Measurements from ENCODE around the gene EFHC1. TPM values are rescaled to one million over a fixed set of nuclear protein-coding genes. Genes with fewer than 3 reads are reported as not detected.

Gene EFHC1
- total RNA-seq, 1 experiment from 2014 or later, result 15.5 TPM

DNA sequence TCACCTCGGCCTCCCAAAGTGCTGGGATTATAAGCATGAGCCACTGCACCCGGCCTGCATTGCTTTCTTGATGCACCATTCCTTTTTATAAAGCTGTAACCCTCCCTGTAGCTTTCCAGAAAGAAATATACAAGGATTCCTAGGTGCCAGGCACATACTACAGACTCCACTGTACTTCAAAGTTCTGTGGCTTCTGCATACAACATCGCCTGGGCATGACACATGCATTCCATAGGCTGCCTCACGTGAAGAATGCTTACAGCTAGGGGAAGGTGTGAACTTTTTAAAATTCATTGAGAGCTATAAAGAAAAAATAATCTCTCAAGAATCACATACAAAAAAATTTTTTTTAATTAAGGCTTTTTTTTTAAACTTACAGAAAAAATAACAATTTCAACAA is 106.5 kb downstream of the EFHC1 start (continued):
- TF ChIP-seq AR (CRISPR knock-in tag; IDR thresholded peaks at IDR 0.05) (no peak), GABPB1 (CRISPR knock-in tag; IDR thresholded peaks at IDR 0.05) (no peak), MAX (CRISPR knock-in tag; IDR thresholded peaks at IDR 0.05) (no peak)

DNA sequence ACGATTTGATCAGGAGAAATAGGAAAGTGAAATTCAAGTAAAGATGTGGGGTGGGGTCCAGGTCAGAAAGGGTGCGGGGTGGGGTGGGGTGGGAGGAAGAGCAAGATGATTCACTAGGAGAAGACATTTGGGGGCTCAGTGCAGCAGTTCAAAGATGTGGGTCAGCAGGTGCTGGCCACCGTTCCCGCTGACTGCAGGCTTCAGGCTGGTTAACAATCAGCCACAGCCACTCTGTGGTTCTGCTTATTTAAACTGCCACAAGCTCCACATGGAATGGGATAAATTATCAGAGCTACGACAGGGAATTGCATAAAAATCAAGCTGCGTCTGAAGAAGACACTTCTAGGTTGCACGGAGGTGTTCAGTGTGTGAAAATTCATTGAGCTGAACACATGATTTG is 107.3 kb downstream of the EFHC1 start:
- ChIA-PET POLR2A (no interaction called here), CTCF (interaction anchor here (3.7 kb wide), 1 partner anchor 9 kb away, joined by 8 read pairs; no protein-coding TSS in a partner anchor)
- no peaks in the 10 kb centered on the region for H3K36me3 Mint-ChIP-seq
- no peak for DNase-seq (ENCODE audit: low spot score)
- no peaks in the 10 kb centered on the region for H3K27me3 Mint-ChIP-seq (ENCODE audit: low read depth)
- no peaks in the 10 kb centered on the region for H3K9me3 Mint-ChIP-seq
- peaks cover 29% of the 10 kb centered on the region for H3K4me1 Mint-ChIP-seq
- H3K4me3 Mint-ChIP-seq, result no peak overlapping the region
- no peak overlapping the region for H3K27ac Mint-ChIP-seq
- TF ChIP-seq ZNF671 (CRISPR knock-in tag; IDR thresholded peaks at IDR 0.05), result no peak
- TF ChIP-seq HMGA2 (CRISPR knock-in tag; IDR thresholded peaks at IDR 0.05), result no peak
- TF ChIP-seq ZNF263 (CRISPR knock-in tag; IDR thresholded peaks at IDR 0.05; ENCODE audit: low read depth), result no peak
- TF ChIP-seq FOXP1 (CRISPR knock-in tag; IDR thresholded peaks at IDR 0.05; ENCODE audit: borderline replicate concordance), result no peak
- no peak for TF ChIP-seq TEAD4 (CRISPR knock-in tag; IDR thresholded peaks at IDR 0.05)
- ATAC-seq, result no peak

DNA sequence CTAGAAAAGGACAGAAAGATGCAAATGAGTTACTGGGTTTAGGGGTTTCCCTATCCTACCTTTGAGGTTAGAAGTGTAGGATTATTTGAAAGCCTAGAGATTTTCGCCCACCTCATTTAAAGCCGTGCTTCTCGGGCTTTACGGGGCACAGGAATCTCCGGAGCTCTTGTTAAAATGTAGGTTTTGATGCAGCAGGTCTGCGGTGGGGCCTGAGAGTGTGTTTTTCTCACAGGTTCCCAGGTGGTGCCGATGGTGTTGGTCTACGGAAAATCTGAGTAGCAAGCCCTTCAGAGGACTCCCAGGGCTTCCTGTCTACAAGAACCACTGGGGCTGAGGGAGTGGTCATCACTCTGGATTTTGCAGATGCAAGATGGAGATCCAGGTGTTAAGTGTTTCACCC is 109.2 kb downstream of the EFHC1 start:
- Mint-ChIP-seq H3K4me3 (no peak overlapping the region), H3K9me3 (no peaks in the 10 kb centered on the region), H3K27me3 (ENCODE audit: low read depth) (no peaks in the 10 kb centered on the region), H3K36me3 (no peaks in the 10 kb centered on the region), H3K27ac (no peak overlapping the region), H3K4me1 (peaks cover 12% of the 10 kb centered on the region)
- TF ChIP-seq SMAD3 (CRISPR knock-in tag; IDR thresholded peaks at IDR 0.05; ENCODE audit: borderline replicate concordance) (no peak), FOXP1 (CRISPR knock-in tag; IDR thresholded peaks at IDR 0.05; ENCODE audit: borderline replicate concordance) (no peak), SOX15 (CRISPR knock-in tag; IDR thresholded peaks at IDR 0.05) (no peak)
- ATAC-seq (no peak), DNase-seq (ENCODE audit: low spot score) (no peak)
- ChIA-PET POLR2A (no interaction called here), CTCF (interaction anchor here (1.2 kb wide), 1 partner anchor 10 kb away, joined by 4 read pairs; no protein-coding TSS in a partner anchor)

DNA sequence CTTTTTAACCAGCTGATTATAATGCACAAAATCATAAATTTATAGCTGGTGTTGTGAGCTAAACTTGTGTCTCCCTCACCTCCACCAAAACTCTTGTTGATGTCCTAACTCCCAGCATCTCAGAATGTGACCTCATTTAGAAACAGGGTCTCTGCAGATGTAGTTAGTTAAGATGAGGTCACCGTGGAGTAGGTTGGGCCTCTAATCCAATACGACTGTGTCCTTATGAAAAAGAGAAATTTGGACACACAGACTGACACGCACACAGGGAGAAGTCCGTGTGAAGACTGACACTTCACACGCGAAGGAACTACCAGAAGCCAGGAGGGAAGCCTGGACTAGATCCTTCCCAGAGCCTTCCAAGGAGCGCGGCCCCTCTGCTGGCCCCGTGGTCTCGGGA is 110.2 kb downstream of the EFHC1 start:
- TF ChIP-seq IRF2 (CRISPR knock-in tag; IDR thresholded peaks at IDR 0.05; ENCODE audit: borderline replicate concordance, low read depth) (no peak), GRHL2 (CRISPR knock-in tag; IDR thresholded peaks at IDR 0.05; ENCODE audit: insufficient replicate concordance, severe bottlenecking) (no peak), ERG (CRISPR knock-in tag; IDR thresholded peaks at IDR 0.05) (no peak), ZNF263 (CRISPR knock-in tag; IDR thresholded peaks at IDR 0.05; ENCODE audit: low read depth) (no peak), EMX1 (CRISPR knock-in tag; IDR thresholded peaks at IDR 0.05) (no peak)
- TF ChIP-seq, protein P1, sequence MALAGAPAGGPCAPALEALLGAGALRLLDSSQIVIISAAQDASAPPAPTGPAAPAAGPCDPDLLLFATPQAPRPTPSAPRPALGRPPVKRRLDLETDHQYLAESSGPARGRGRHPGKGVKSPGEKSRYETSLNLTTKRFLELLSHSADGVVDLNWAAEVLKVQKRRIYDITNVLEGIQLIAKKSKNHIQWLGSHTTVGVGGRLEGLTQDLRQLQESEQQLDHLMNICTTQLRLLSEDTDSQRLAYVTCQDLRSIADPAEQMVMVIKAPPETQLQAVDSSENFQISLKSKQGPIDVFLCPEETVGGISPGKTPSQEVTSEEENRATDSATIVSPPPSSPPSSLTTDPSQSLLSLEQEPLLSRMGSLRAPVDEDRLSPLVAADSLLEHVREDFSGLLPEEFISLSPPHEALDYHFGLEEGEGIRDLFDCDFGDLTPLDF (CRISPR knock-in tag; IDR thresholded peaks at IDR 0.05), result no peak
- TF ChIP-seq, protein P2, sequence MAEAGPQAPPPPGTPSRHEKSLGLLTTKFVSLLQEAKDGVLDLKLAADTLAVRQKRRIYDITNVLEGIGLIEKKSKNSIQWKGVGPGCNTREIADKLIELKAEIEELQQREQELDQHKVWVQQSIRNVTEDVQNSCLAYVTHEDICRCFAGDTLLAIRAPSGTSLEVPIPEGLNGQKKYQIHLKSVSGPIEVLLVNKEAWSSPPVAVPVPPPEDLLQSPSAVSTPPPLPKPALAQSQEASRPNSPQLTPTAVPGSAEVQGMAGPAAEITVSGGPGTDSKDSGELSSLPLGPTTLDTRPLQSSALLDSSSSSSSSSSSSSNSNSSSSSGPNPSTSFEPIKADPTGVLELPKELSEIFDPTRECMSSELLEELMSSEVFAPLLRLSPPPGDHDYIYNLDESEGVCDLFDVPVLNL (CRISPR knock-in tag; IDR thresholded peaks at IDR 0.05; ENCODE audit: borderline replicate concordance, low read depth), result no peak
- TF ChIP-seq, protein P3, sequence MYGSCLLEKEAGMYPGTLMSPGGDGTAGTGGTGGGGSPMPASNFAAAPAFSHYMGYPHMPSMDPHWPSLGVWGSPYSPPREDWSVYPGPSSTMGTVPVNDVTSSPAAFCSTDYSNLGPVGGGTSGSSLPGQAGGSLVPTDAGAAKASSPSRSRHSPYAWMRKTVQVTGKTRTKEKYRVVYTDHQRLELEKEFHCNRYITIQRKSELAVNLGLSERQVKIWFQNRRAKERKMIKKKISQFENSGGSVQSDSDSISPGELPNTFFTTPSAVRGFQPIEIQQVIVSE (CRISPR knock-in tag; IDR thresholded peaks at IDR 0.05; ENCODE audit: borderline replicate concordance), result no peak
- TF ChIP-seq, protein P4, sequence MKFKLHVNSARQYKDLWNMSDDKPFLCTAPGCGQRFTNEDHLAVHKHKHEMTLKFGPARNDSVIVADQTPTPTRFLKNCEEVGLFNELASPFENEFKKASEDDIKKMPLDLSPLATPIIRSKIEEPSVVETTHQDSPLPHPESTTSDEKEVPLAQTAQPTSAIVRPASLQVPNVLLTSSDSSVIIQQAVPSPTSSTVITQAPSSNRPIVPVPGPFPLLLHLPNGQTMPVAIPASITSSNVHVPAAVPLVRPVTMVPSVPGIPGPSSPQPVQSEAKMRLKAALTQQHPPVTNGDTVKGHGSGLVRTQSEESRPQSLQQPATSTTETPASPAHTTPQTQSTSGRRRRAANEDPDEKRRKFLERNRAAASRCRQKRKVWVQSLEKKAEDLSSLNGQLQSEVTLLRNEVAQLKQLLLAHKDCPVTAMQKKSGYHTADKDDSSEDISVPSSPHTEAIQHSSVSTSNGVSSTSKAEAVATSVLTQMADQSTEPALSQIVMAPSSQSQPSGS (CRISPR knock-in tag; IDR thresholded peaks at IDR 0.05; ENCODE audit: borderline replicate concordance, low read depth), result no peak
- CTCF ChIA-PET, result no interaction called here
- ATAC-seq (no peak), DNase-seq (ENCODE audit: low spot score) (no peak)
- no peaks in the 10 kb centered on the region for H3K9me3 Mint-ChIP-seq
- no peak overlapping the region for H3K4me3 Mint-ChIP-seq
- no peaks in the 10 kb centered on the region for H3K27me3 Mint-ChIP-seq (ENCODE audit: low read depth)
- H3K27ac Mint-ChIP-seq, result peak overlapping the region; percentile 50
- no peaks in the 10 kb centered on the region; the same call in 1 of the 2 replicates for H3K36me3 Mint-ChIP-seq
- H3K4me1 Mint-ChIP-seq, result peaks cover 3% of the 10 kb centered on the region; the same call in 1 of the 2 replicates
- POLR2A ChIA-PET, result no interaction called here

All from WTC11 (cell line).